GM12891 (cell line): ENCODE measurements around the gene ZNF563.

Experiments used
- POLR2A ChIP-seq: IDR thresholded peaks from 2 replicates; pipeline ENCODE4 v1.6.1; 2011; ENCODE audit warnings: low read depth, low read length, control low read depth
- POLR2AphosphoS5 ChIP-seq: IDR thresholded peaks from 2 replicates; pipeline ENCODE4 v1.6.1; 2011; ENCODE audit warnings: low read depth, low read length, control low read depth
- SPI1 ChIP-seq: IDR thresholded peaks from 2 replicates; pipeline ENCODE4 v1.6.1; 2011; ENCODE audit warnings: low read depth, low read length, control low read depth
- TAF1 ChIP-seq: IDR thresholded peaks from 2 replicates; pipeline ENCODE4 v1.6.1; 2011; ENCODE audit warnings: low read depth, low read length, control low read depth

DNA sequence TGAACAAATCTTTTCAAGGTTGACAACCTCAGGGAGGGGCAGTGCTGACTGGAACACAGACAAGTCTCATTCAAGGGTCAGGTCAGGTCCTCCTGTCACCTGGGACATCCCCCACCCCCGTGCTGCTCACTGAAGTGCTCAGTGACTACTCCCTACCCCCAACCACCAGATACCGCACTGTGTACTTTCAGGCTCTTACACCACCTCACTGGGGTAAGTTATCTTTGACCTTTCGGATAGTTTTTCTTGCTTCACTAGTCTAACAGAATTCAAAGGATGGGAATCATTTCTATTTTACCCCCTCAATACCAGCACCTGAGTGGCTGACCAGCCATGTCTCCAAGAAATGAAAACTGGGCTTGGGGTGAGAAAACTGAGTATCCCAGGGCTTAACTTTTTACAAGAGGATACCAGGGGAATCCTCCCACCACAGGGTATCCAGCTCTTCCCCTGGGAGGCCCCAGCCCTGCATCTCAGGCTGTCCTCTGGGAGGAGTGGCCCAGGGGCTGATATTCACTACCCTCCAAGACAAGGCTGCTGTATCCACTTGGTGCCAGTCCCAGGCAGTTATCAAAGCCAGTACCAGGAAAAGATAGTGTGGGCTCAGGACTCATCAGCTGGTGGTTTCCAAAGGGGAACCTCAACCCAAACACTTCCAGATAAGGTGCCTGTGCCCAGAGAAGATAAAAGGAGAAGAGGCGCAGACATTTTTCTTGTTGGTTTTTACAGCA lies 2.1 kb downstream of the ZNF563 start:
- TF ChIP-seq POLR2A (no peak), SPI1 (no peak), TAF1 (no peak), POLR2AphosphoS5 (no peak)
